Small intestine (tissue), 7 donors: ENCODE data around the gene PPP1R13B. TPM values are rescaled to one million over a fixed set of nuclear protein-coding genes. Genes with fewer than 3 reads are reported as not detected.
"Not testable (repeated sequence)": the region's sequence is repeated elsewhere in the genome, so short reads cannot be mapped to it uniquely, and the experiment has no call there.

Experiments used
- DNase-seq, 2 donors: peaks; one replicate each; pipeline versions ENCODE4 v3.0.0 to v3.0.0-alpha.2; 2013
- FAIRE-seq: peaks from 2 replicates; lab custom pipeline; 2012; peaks lifted over from hg19 to GRCh38; lab: Jason Lieb, UNC
- H3K27ac ChIP-seq, 3 donors: one replicate each; pipeline ENCODE4 v1.5.1; 2013; ENCODE audit warnings: low read length in 2 of 3, mild to moderate bottlenecking in 2 of 3, control low read depth in 1 of 3, inconsistent platforms in 1 of 3, low read depth in 1 of 3, moderate library complexity in 1 of 3
- H3K27me3 ChIP-seq, 3 donors: one replicate each; pipeline ENCODE4 v1.6.1; 2013; ENCODE audit warnings: low read length in 3 of 3, inconsistent platforms in 1 of 3; ENCODE audit not compliant: control insufficient read depth in 3 of 3, insufficient read depth in 3 of 3
- H3K36me3 ChIP-seq, 3 donors: one replicate each; pipeline ENCODE4 v1.6.1; 2013; ENCODE audit warnings: low read length in 3 of 3, inconsistent platforms in 1 of 3, low read depth in 1 of 3, mild to moderate bottlenecking in 1 of 3, moderate library complexity in 1 of 3; ENCODE audit not compliant: control insufficient read depth in 3 of 3, insufficient read depth in 2 of 3
- H3K4me1 ChIP-seq, 3 donors: one replicate each; pipeline ENCODE4 v1.6.1; 2013; ENCODE audit warnings: low read length in 2 of 3, inconsistent platforms in 1 of 3, low read depth in 1 of 3, mild to moderate bottlenecking in 1 of 3, moderate library complexity in 1 of 3; ENCODE audit not compliant: control insufficient read depth in 3 of 3, insufficient read depth in 2 of 3
- H3K4me3 ChIP-seq, 3 donors: one replicate each; pipeline ENCODE4 v1.5.1; 2013; ENCODE audit warnings: low read length in 3 of 3, control low read depth in 1 of 3, inconsistent platforms in 1 of 3, low read depth in 1 of 3, mild to moderate bottlenecking in 1 of 3, moderate library complexity in 1 of 3
- H3K9me3 ChIP-seq, 2 donors: one replicate each; pipeline ENCODE4 v1.6.1; 2013; ENCODE audit warnings: low read depth in 1 of 2, low read length in 1 of 2; ENCODE audit not compliant: control insufficient read depth in 2 of 2, insufficient read depth in 1 of 2
- WGBS, 3 donors: extraction: QIAGEN DNeasy Blood & Tissue Kit; methylation state at CpG; one replicate each; pipeline ENCODE4 v1.1.7; 2013; 5-methylcytosine and 5-hydroxymethylcytosine counted together
- polyA plus RNA-seq, 4 donors: library from polyadenylated mRNA; stranded (reverse) in 3 of 4; unstranded in 1 of 4; fragments of 200-250 nt in 3 of 4; fragments of 120-200 nt in 1 of 4; gene quantifications; one replicate each; pipeline versions ENCODE4 v1.2.1 to v1.2.3, GENCODE V29; 2013
- donor health status: healthy with polysubstance abuse.
- donor health status: control.
- donor health status: control.
- donor health status: Bipolar disorder and iron deficiency.
- donor health status: healthy.

The PPP1R13B gene
- polyA plus RNA-seq, 4 donors = 17.8 to 28.1 (median 23.3) TPM

GRCh38 chr14:103890821-103891666 lies 43.7 kb upstream of the PPP1R13B start:
- DNase-seq (no peak), FAIRE-seq (no peak)
- Histone ChIP-seq H3K4me3 (no peak overlapping the region), H3K27me3 (no peaks in the 10 kb centered on the region), H3K4me1 (peaks cover 5 to 41% (median 6%) of the 10 kb centered on the region in 3 donors), H3K27ac (peak overlapping the region in 1 of 3 donors; percentile 24), H3K36me3 (no peaks in the 10 kb centered on the region), H3K9me3 (no peaks in the 10 kb centered on the region)
- 52 to 66% (median 60%) methylated on average over 17 to 18 of the region's 18 CpGs for WGBS, 3 donors

GRCh38 chr14:103890052-103890371 lies 42.6 kb upstream of the PPP1R13B start:
- 75 to 78% (median 77%) methylated on average over 10 of the region's 10 CpGs for WGBS, 3 donors

GRCh38 chr14:103889313-103890051 lies 42.1 kb upstream of the PPP1R13B start:
- DNase-seq (peak in 1 of 2 donors; percentile 61), FAIRE-seq (no peak)
- Histone ChIP-seq H3K4me3 (no peak overlapping the region), H3K27me3 (no peaks in the 10 kb centered on the region), H3K27ac (peak overlapping the region in 2 of 3 donors; percentile 16 to 84), H3K4me1 (peaks cover 2 to 44% (median 6%) of the 10 kb centered on the region in 3 donors), H3K9me3 (no peaks in the 10 kb centered on the region), H3K36me3 (no peaks in the 10 kb centered on the region)
- 33 to 54% (median 43%) methylated on average over 28 to 31 of the region's 31 CpGs for WGBS, 3 donors

More at GRCh38 chr14:103890052-103890371, 42.6 kb upstream of the PPP1R13B start:
- Histone ChIP-seq H3K36me3 (no peaks in the 10 kb centered on the region), H3K27me3 (no peaks in the 10 kb centered on the region), H3K9me3 (no peaks in the 10 kb centered on the region), H3K4me1 (peaks cover 2 to 50% (median 6%) of the 10 kb centered on the region in 3 donors), H3K4me3 (no peak overlapping the region), H3K27ac (peak overlapping the region in 1 of 3 donors; percentile 84)
- DNase-seq (no peak), FAIRE-seq (no peak)

- H3K9me3 ChIP-seq, H3K4me3 ChIP-seq, H3K27me3 ChIP-seq, FAIRE-seq, H3K36me3 ChIP-seq, DNase-seq: not testable (repeated sequence)
- peak overlapping the region in 2 of 3 donors; percentile 16 to 84 for H3K27ac ChIP-seq
- WGBS, 3 donors = 87 to 93% (median 90%) methylated on average over 4 to 8 of the region's 8 CpGs
- peaks cover 2 to 39% (median 6%) of the 10 kb centered on the region in 3 donors for H3K4me1 ChIP-seq
Measured at GRCh38 chr14:103889002-103889312, 41.6 kb upstream of the PPP1R13B start.

- H3K4me1 ChIP-seq = peaks cover 3 to 42% (median 6%) of the 10 kb centered on the region in 3 donors
- no peaks in the 10 kb centered on the region for H3K9me3 ChIP-seq
- DNase-seq (no peak), FAIRE-seq (no peak)
- H3K27me3 ChIP-seq = no peaks in the 10 kb centered on the region
- H3K4me3 ChIP-seq = no peak overlapping the region
- peak overlapping the region in 2 of 3 donors; percentile 41 to 93 for H3K27ac ChIP-seq
- H3K36me3 ChIP-seq = no peaks in the 10 kb centered on the region
- WGBS, 3 donors = 79 to 88% (median 87%) methylated on average over 10 of the region's 10 CpGs
Measured at GRCh38 chr14:103887557-103888115, 40.3 kb upstream of the PPP1R13B start.

- no peak overlapping the region for H3K4me3 ChIP-seq
- no peaks in the 10 kb centered on the region for H3K27me3 ChIP-seq
- no peaks in the 10 kb centered on the region for H3K36me3 ChIP-seq
- DNase-seq (no peak), FAIRE-seq (no peak)
- peaks cover 6 to 47% (median 7%) of the 10 kb centered on the region in 3 donors for H3K4me1 ChIP-seq
- H3K27ac ChIP-seq = no peak overlapping the region
- 84 to 94% (median 86%) methylated on average over 5 to 6 of the region's 6 CpGs for WGBS, 3 donors
- no peaks in the 10 kb centered on the region for H3K9me3 ChIP-seq
Measured at GRCh38 chr14:103887170-103887501, 39.8 kb upstream of the PPP1R13B start.

- DNase-seq (peak in 1 of 2 donors; percentile 51), FAIRE-seq (no peak)
- Histone ChIP-seq H3K4me1 (peaks cover 11 to 53% (median 13%) of the 10 kb centered on the region in 3 donors), H3K4me3 (no peak overlapping the region), H3K9me3 (no peaks in the 10 kb centered on the region), H3K27ac (no peak overlapping the region), H3K27me3 (no peaks in the 10 kb centered on the region), H3K36me3 (no peaks in the 10 kb centered on the region)
- 68 to 83% (median 80%) methylated on average over 27 of the region's 27 CpGs for WGBS, 3 donors
Measured at GRCh38 chr14:103886304-103887169, 39.2 kb upstream of the PPP1R13B start.
